SK-N-SH (cell line): ENCODE data around the gene ZBTB7A. TPM values are rescaled to one million over a fixed set of nuclear protein-coding genes. Genes with fewer than 3 reads are reported as not detected.

Experiments
- CTCF ChIA-PET: fragments of 300-600, 350-600 bp; formaldehyde crosslinking; extraction: SDS; loops from one replicate; lab custom pipeline; 2021; lab: Yijun Ruan, JAX
- POLR2A ChIA-PET: fragments of 350-600 bp; sonication (Branson Sonifier 250); formaldehyde crosslinking; extraction: SDS; loops from one replicate; lab custom pipeline; 2020; ENCODE audit warnings: antibody characterized with exemption, inconsistent platforms; lab: Yijun Ruan, JAX
- DNase-seq: peaks from one replicate; pipeline ENCODE4 v3.0.0; 2012
- H2AFZ ChIP-seq: fragments of 200-600 bp; sonication (generic); 2 replicates; pipeline ENCODE4 v1.8.1; 2016; ENCODE audit warnings: antibody characterized with exemption, mild to moderate bottlenecking, low read depth
- H3F3A ChIP-seq: fragments of 200-600 bp; sonication (generic); replicated peaks from 2 replicates; pipeline ENCODE3; 2016; ENCODE audit warnings: antibody characterized with exemption, mild to moderate bottlenecking; ENCODE audit not compliant: insufficient read depth
- H3K27ac ChIP-seq, 2 experiments: fragments of 200-500 bp in 1 of 2; fragments of 200-600 bp in 1 of 2; sonication (Bioruptor generic) in 1 of 2; sonication (generic), shearing (Covaris generic) in 1 of 2; 2 replicates each; pipeline versions ENCODE4 v1.5.1 to v1.6.1; 2014 to 2016; ENCODE audit warnings: low read depth in 2 of 2, inconsistent platforms in 1 of 2, low read length in 1 of 2, mild to moderate bottlenecking in 1 of 2, mixed read lengths in 1 of 2
- H3K27me3 ChIP-seq: fragments of 200-600 bp; sonication (generic), shearing (Covaris generic); 2 replicates; pipeline ENCODE4 v1.6.1; 2016; ENCODE audit warnings: mixed run types; ENCODE audit not compliant: insufficient read depth
- H3K36me3 ChIP-seq, 2 experiments: fragments of 200-500 bp in 1 of 2; fragments of 200-600 bp in 1 of 2; sonication (Bioruptor generic) in 1 of 2; sonication (generic) in 1 of 2; replicated peaks in 1 of 2; 2 replicates each; pipeline versions ENCODE3 to v1.5.1; 2014 to 2016; ENCODE audit warnings: low read length in 1 of 2, mild to moderate bottlenecking in 1 of 2; ENCODE audit not compliant: insufficient read depth in 2 of 2, control insufficient read depth in 1 of 2
- H3K4me1 ChIP-seq, 2 experiments: fragments of 200-500 bp in 1 of 2; fragments of 200-600 bp in 1 of 2; sonication (Bioruptor generic) in 1 of 2; sonication (generic), shearing (Covaris generic) in 1 of 2; 2 replicates each; pipeline versions ENCODE4 v1.5.1 to v1.6.1; 2014 to 2016; ENCODE audit warnings: low read depth in 1 of 2, low read length in 1 of 2, mixed run types in 1 of 2; ENCODE audit not compliant: insufficient read depth in 2 of 2, control insufficient read depth in 1 of 2
- H3K4me2 ChIP-seq: fragments of 200-600 bp; sonication (generic), shearing (Covaris generic); 2 replicates; pipeline ENCODE4 v1.6.1; 2017; ENCODE audit warnings: mixed run types
- H3K4me3 ChIP-seq, 2 experiments: fragments of 200-500 bp in 1 of 2; fragments of 200-600 bp in 1 of 2; sonication (Bioruptor generic) in 1 of 2; sonication (generic), shearing (Covaris generic) in 1 of 2; 2 replicates each; pipeline versions ENCODE4 v1.5.1 to v1.8.1; 2014 to 2016; ENCODE audit warnings: low read depth in 2 of 2, inconsistent platforms in 1 of 2, low read length in 1 of 2, mild to moderate bottlenecking in 1 of 2, mixed read lengths in 1 of 2, moderate library complexity in 1 of 2
- H3K79me2 ChIP-seq: fragments of 200-600 bp; sonication (generic); 2 replicates; pipeline ENCODE4 v1.8.1; 2017; ENCODE audit warnings: mild to moderate bottlenecking; ENCODE audit not compliant: insufficient read depth
- H3K9ac ChIP-seq: fragments of 200-600 bp; sonication (generic); 2 replicates; pipeline ENCODE4 v1.6.1; 2017; ENCODE audit warnings: mixed run types
- H3K9me2 ChIP-seq: fragments of 200-600 bp; sonication (generic); 2 replicates; pipeline ENCODE4 v1.6.1; 2017; ENCODE audit warnings: mixed run types
- H3K9me3 ChIP-seq: fragments of 200-600 bp; sonication (generic); 2 replicates; pipeline ENCODE4 v1.6.1; 2017; ENCODE audit warnings: mixed run types, mild to moderate bottlenecking, moderate library complexity
- H4K20me1 ChIP-seq: fragments of 200-600 bp; sonication (generic); 2 replicates; pipeline ENCODE4 v1.6.1; 2017; ENCODE audit warnings: mild to moderate bottlenecking, mixed run types; ENCODE audit not compliant: insufficient read depth
- CTCF ChIP-seq: fragments of 200-600 bp; sonication (generic); IDR thresholded peaks from 2 replicates; pipeline ENCODE4 v1.6.1; 2017; ENCODE audit warnings: antibody characterized with exemption, mild to moderate bottlenecking, moderate library complexity
- ELF1 ChIP-seq: IDR thresholded peaks from 2 replicates; pipeline ENCODE4 v1.4.0; 2012
- EZH2phosphoT487 ChIP-seq: fragments of 200-600 bp; sonication (generic); IDR thresholded peaks from 2 replicates; pipeline ENCODE4 v1.6.1; 2017; ENCODE audit warnings: low read depth, mixed run types, mild to moderate bottlenecking, antibody characterized with exemption, moderate library complexity, borderline replicate concordance
- FOSL2 ChIP-seq: IDR thresholded peaks from 2 replicates; pipeline ENCODE4 v1.4.0; 2012; ENCODE audit warnings: low read depth, mild to moderate bottlenecking, moderate library complexity, borderline replicate concordance
- FOXM1 ChIP-seq: IDR thresholded peaks from 2 replicates; pipeline ENCODE4 v1.4.0; 2012; ENCODE audit warnings: low read depth, mild to moderate bottlenecking
- GABPA ChIP-seq: IDR thresholded peaks from 2 replicates; pipeline ENCODE4 v1.4.0; 2012; ENCODE audit warnings: low read depth, mild to moderate bottlenecking
- MAX ChIP-seq: IDR thresholded peaks from 2 replicates; pipeline ENCODE4 v1.4.0; 2012; ENCODE audit warnings: low read depth
- MEF2A ChIP-seq: IDR thresholded peaks from 2 replicates; pipeline ENCODE4 v1.4.0; 2012; ENCODE audit warnings: low read depth, borderline replicate concordance
- PBX3 ChIP-seq: IDR thresholded peaks from 2 replicates; pipeline ENCODE4; 2012
- POLR2AphosphoS5 ChIP-seq: IDR thresholded peaks from 2 replicates; pipeline ENCODE4 v1.6.1; 2012; ENCODE audit warnings: low read depth, low read length
- RFX5 ChIP-seq: IDR thresholded peaks from 2 replicates; pipeline ENCODE4 v1.6.1; 2012; ENCODE audit warnings: mild to moderate bottlenecking, improper control_type of control experiment, low read length
- SIN3A ChIP-seq: IDR thresholded peaks from 2 replicates; pipeline ENCODE4 v1.6.1; 2012; ENCODE audit warnings: low read depth, mild to moderate bottlenecking, low read length, moderate library complexity, borderline replicate concordance
- TCF12 ChIP-seq: IDR thresholded peaks from 2 replicates; pipeline ENCODE4 v1.4.0; 2012
- TEAD4 ChIP-seq: IDR thresholded peaks from 2 replicates; pipeline ENCODE4 v1.4.0; 2012; ENCODE audit warnings: mild to moderate bottlenecking, borderline replicate concordance; ENCODE audit not compliant: insufficient read depth
- USF1 ChIP-seq: IDR thresholded peaks from 2 replicates; pipeline ENCODE4 v1.4.0; 2012; ENCODE audit warnings: low read depth, borderline replicate concordance
- YY1 ChIP-seq: IDR thresholded peaks from 2 replicates; pipeline ENCODE4 v1.4.0; 2012; ENCODE audit warnings: low read depth, mild to moderate bottlenecking
- ZBTB33 ChIP-seq: IDR thresholded peaks from 2 replicates; pipeline ENCODE4 v1.4.0; 2012; ENCODE audit warnings: low read depth, borderline replicate concordance
- WGBS: methylation state at CpG from one replicate; pipeline ENCODE4 v1.1.6; 2017; ENCODE audit warnings: low lambda C conversion rate; 5-methylcytosine and 5-hydroxymethylcytosine counted together
- polyA plus RNA-seq, 3 experiments: library from polyadenylated mRNA; depleted of rRNA; stranded (reverse); fragments of >200 nt; gene quantifications; 2 replicates each; pipeline ENCODE4 v1.2.3, GENCODE V29; 2012

The ZBTB7A gene
- polyA plus RNA-seq, 1 of the 3 experiments (the other 2 are of a cell fraction) = 7.4 TPM

- TF ChIP-seq TEAD4 = no peak
- no peak for TF ChIP-seq ELF1
- TF ChIP-seq RFX5 = no peak
- TF ChIP-seq SIN3A = no peak
- no peak for TF ChIP-seq POLR2AphosphoS5
- no peak for TF ChIP-seq GABPA
- no peak for TF ChIP-seq FOSL2
- TF ChIP-seq CTCF = no peak
- TF ChIP-seq EZH2phosphoT487 = no peak
- no peak for TF ChIP-seq TCF12
- TF ChIP-seq YY1 = no peak
- no peak for TF ChIP-seq USF1
- no peak for TF ChIP-seq PBX3
- no peak for TF ChIP-seq MAX
- DNase-seq = no peak
These were observed 27.6 kb upstream of the ZBTB7A start for GRCh38 chr19:4094291-4094690.

GRCh38 chr19:4093643-4094175 lies 27.0 kb upstream of the ZBTB7A start:
- ChIA-PET POLR2A (interaction anchor here (0.6 to 1.4 kb wide), 2 partner anchors 17 to 641 kb away, joined by 3 read pairs; no protein-coding TSS in a partner anchor), CTCF (interaction anchor here (1.1 to 1.4 kb wide), 2 partner anchors 11 to 46 kb away, joined by 3 to 7 read pairs; no protein-coding TSS in a partner anchor)
- no peak overlapping the region for H3K4me2 ChIP-seq
- WGBS = 92% methylated on average over 7 of the region's 18 CpGs
- H3K9me3 ChIP-seq = no peaks in the 10 kb centered on the region
- H3K9me2 ChIP-seq = no peaks in the 10 kb centered on the region
- no peak overlapping the region for H3K4me3 ChIP-seq
- H3K79me2 ChIP-seq = no peaks in the 10 kb centered on the region
- H3K27me3 ChIP-seq = no peaks in the 10 kb centered on the region
- no peak overlapping the region for H3K9ac ChIP-seq
- no peak for DNase-seq
- H3K36me3 ChIP-seq = peaks cover 4 to 29% of the 10 kb centered on the region in 2 experiments
- H4K20me1 ChIP-seq = no peaks in the 10 kb centered on the region
- no peaks in the 10 kb centered on the region for H3F3A ChIP-seq
- no peaks in the 10 kb centered on the region for H3K4me1 ChIP-seq
- H2AFZ ChIP-seq = no peak overlapping the region
- no peak overlapping the region for H3K27ac ChIP-seq
- TF ChIP-seq CTCF (no peak), MEF2A (no peak), FOXM1 (no peak), ZBTB33 (no peak), SIN3A (no peak), YY1 (no peak), EZH2phosphoT487 (no peak), MAX (no peak)

More at GRCh38 chr19:4094291-4094690, 27.6 kb upstream of the ZBTB7A start:
- H2AFZ ChIP-seq = no peak overlapping the region
- H3K9me3 ChIP-seq = no peaks in the 10 kb centered on the region
- no peak overlapping the region for H3K27ac ChIP-seq
- H3K4me3 ChIP-seq = no peak overlapping the region
- H3K27me3 ChIP-seq = no peaks in the 10 kb centered on the region
- H3K4me1 ChIP-seq = no peaks in the 10 kb centered on the region
- no peaks in the 10 kb centered on the region for H3K79me2 ChIP-seq
- no peak overlapping the region for H3K9ac ChIP-seq
- ChIA-PET CTCF (no interaction called here), POLR2A (interaction anchor here (1.3 to 1.4 kb wide), 2 partner anchors 13 to 18 kb away, joined by 3 read pairs; no protein-coding TSS in a partner anchor)
- H3K9me2 ChIP-seq = no peaks in the 10 kb centered on the region
- no peaks in the 10 kb centered on the region for H3F3A ChIP-seq
- peaks cover 4 to 34% of the 10 kb centered on the region in 2 experiments for H3K36me3 ChIP-seq
- no peak overlapping the region for H3K4me2 ChIP-seq
- no peaks in the 10 kb centered on the region for H4K20me1 ChIP-seq
- WGBS = no CpG with 5 or more reads among the region's 19 CpGs
